Neural cell (in vitro differentiated cells): ENCODE data around the gene MECR. TPM values are rescaled to one million over a fixed set of nuclear protein-coding genes. Genes with fewer than 3 reads are reported as not detected.

Source experiments
- H2AFZ ChIP-seq: fragments of 200-600, 300-800 bp; sonication (generic), shearing (Covaris generic); 2 replicates; pipeline ENCODE4 v1.6.0; 2014; ENCODE audit warnings: low read depth, mild to moderate bottlenecking, antibody characterized with exemption, low read length, moderate library complexity
- H3F3A ChIP-seq: fragments of 200-600 bp; shearing (Covaris generic); 2 replicates; pipeline ENCODE4 v1.6.1; 2016; ENCODE audit warnings: mild to moderate bottlenecking, moderate library complexity, mixed read lengths, antibody characterized with exemption, low read length; ENCODE audit not compliant: insufficient read depth, poor library complexity, severe bottlenecking
- H3K27ac ChIP-seq: fragments of 200-600, 300-800 bp; sonication (generic), shearing (Covaris generic); 2 replicates; pipeline ENCODE4 v1.5.1; 2014; ENCODE audit warnings: mild to moderate bottlenecking, low read length, moderate library complexity
- H3K27me3 ChIP-seq: fragments of 300-800, 200-600 bp; sonication (generic), shearing (Covaris generic); 2 replicates; pipeline ENCODE4 v1.6.0; 2014; ENCODE audit warnings: mild to moderate bottlenecking, low read depth, low read length, moderate library complexity; ENCODE audit not compliant: insufficient read depth
- H3K36me3 ChIP-seq: fragments of 300-800, 200-600 bp; sonication (generic), shearing (Covaris generic); 2 replicates; pipeline ENCODE4 v1.5.1; 2014; ENCODE audit warnings: mild to moderate bottlenecking, antibody characterized with exemption, low read length, moderate library complexity; ENCODE audit not compliant: insufficient read depth
- H3K4me2 ChIP-seq: fragments of 300-800, 200-600 bp; sonication (generic), shearing (Covaris generic); 2 replicates; pipeline ENCODE4 v1.6.0; 2014; ENCODE audit warnings: mild to moderate bottlenecking, low read length
- H3K4me3 ChIP-seq: fragments of 300-800, 200-600 bp; sonication (generic), shearing (Covaris generic); 2 replicates; pipeline ENCODE4 v1.5.1; 2014; ENCODE audit warnings: mild to moderate bottlenecking, low read length, moderate library complexity
- H3K79me2 ChIP-seq: fragments of 200-600 bp; shearing (Covaris generic); replicated peaks from 2 replicates; pipeline ENCODE4 v1.6.0; 2014; ENCODE audit warnings: mild to moderate bottlenecking, low read length, moderate library complexity; ENCODE audit not compliant: insufficient read depth
- H3K9ac ChIP-seq: fragments of 300-800, 200-600 bp; sonication (generic), shearing (Covaris generic); 2 replicates; pipeline ENCODE4 v1.6.1; 2016; ENCODE audit warnings: mild to moderate bottlenecking, low read length, mixed read lengths
- H3K9me2 ChIP-seq: fragments of 200-600 bp; shearing (Covaris generic); 2 replicates; pipeline ENCODE4 v1.6.1; 2016; ENCODE audit warnings: mild to moderate bottlenecking, low read length, mixed read lengths; ENCODE audit not compliant: insufficient read depth
- H3K9me3 ChIP-seq: fragments of 200-600, 300-800 bp; sonication (generic), shearing (Covaris generic); 2 replicates; pipeline ENCODE4 v1.6.1; 2016; ENCODE audit warnings: mild to moderate bottlenecking, mixed run types, low read length, moderate library complexity, mixed read lengths
- H4K20me1 ChIP-seq: fragments of 200-600 bp; shearing (Covaris generic); 2 replicates; pipeline ENCODE4 v1.6.1; 2016; ENCODE audit warnings: mild to moderate bottlenecking, mixed run types; ENCODE audit not compliant: insufficient read depth
- EP300 ChIP-seq: fragments of 450-650 bp; conservative IDR thresholded peaks from 2 replicates; pipeline ENCODE4 v1.6.1; 2014; ENCODE audit warnings: antibody characterized with exemption, mild to moderate bottlenecking, moderate library complexity; ENCODE audit not compliant: poor library complexity, severe bottlenecking
- EZH2 ChIP-seq: fragments of 200-600, 300-800 bp; shearing (Covaris generic), sonication (generic); IDR thresholded peaks from 2 replicates; pipeline ENCODE4 v1.6.1; 2014; ENCODE audit warnings: antibody characterized with exemption, low read length, borderline replicate concordance, mild to moderate bottlenecking; ENCODE audit not compliant: insufficient read depth, poor library complexity, severe bottlenecking
- MXI1 ChIP-seq: fragments of 450-650 bp; conservative IDR thresholded peaks from 2 replicates; pipeline ENCODE4 v1.6.1; 2014; ENCODE audit warnings: antibody characterized with exemption, mild to moderate bottlenecking; ENCODE audit not compliant: poor library complexity, severe bottlenecking
- POLR2AphosphoS5 ChIP-seq: IDR thresholded peaks from 2 replicates; pipeline ENCODE4 v1.6.1; 2012
- RAD21 ChIP-seq: fragments of 450-650 bp; conservative IDR thresholded peaks from 2 replicates; pipeline ENCODE4 v1.6.1; 2014; ENCODE audit warnings: antibody characterized with exemption, mild to moderate bottlenecking, moderate library complexity
- SMC3 ChIP-seq: fragments of 450-650 bp; conservative IDR thresholded peaks from 2 replicates; pipeline ENCODE4 v1.6.1; 2014; ENCODE audit warnings: antibody characterized with exemption, mild to moderate bottlenecking, moderate library complexity; ENCODE audit not compliant: poor library complexity
- TAF1 ChIP-seq: IDR thresholded peaks from 2 replicates; pipeline ENCODE4 v1.6.1; 2012; ENCODE audit warnings: low read depth
- polyA plus RNA-seq: library from polyadenylated mRNA; depleted of rRNA; stranded (reverse); fragments of >200 nt; gene quantifications from 2 replicates; pipeline ENCODE4 v1.2.3, GENCODE V29; 2014
- TF ChIP-seq, protein P1 (sequence below): IDR thresholded peaks from 2 replicates; pipeline ENCODE4 v1.6.1; 2012; ENCODE audit warnings: borderline replicate concordance
- TF ChIP-seq, protein P2 (sequence below): fragments of 450-650 bp; IDR thresholded peaks from 2 replicates; pipeline ENCODE4 v1.5.1; 2014; ENCODE audit warnings: antibody characterized with exemption, mild to moderate bottlenecking, moderate library complexity; ENCODE audit not compliant: poor library complexity, severe bottlenecking

The MECR gene
- polyA plus RNA-seq, 1 donor from 2014 or later = 14.0 TPM

DNA sequence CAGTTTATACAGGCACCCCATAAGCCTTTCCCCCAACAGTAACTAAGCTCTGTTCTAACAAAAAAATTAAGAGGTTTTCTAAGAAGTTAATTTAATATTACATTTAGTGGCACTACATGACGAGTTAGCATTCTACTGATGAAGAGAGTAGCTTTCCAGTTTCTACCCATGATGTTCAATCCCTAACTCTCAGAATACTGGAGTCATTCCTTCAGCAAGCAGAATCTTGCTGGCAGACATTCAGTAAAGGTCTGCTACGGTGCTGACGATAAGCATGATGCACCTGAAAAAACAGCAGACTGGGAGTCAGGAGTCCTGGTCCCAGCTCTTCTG is 73.5 kb downstream of the MECR start:
- Histone ChIP-seq H3K4me3 (no peak overlapping the region), H3K27me3 (no peaks in the 10 kb centered on the region), H3K27ac (peak overlapping the region; percentile 67), H3K9ac (peak overlapping the region; percentile 24), H4K20me1 (no peaks in the 10 kb centered on the region), H2AFZ (no peak overlapping the region), H3K79me2 (peaks cover 34% of the 10 kb centered on the region), H3K36me3 (peaks cover 12% of the 10 kb centered on the region), H3K4me2 (no peak overlapping the region), H3F3A (no peaks in the 10 kb centered on the region), H3K9me3 (no peaks in the 10 kb centered on the region), H3K9me2 (no peaks in the 10 kb centered on the region)
- TF ChIP-seq, protein P1, sequence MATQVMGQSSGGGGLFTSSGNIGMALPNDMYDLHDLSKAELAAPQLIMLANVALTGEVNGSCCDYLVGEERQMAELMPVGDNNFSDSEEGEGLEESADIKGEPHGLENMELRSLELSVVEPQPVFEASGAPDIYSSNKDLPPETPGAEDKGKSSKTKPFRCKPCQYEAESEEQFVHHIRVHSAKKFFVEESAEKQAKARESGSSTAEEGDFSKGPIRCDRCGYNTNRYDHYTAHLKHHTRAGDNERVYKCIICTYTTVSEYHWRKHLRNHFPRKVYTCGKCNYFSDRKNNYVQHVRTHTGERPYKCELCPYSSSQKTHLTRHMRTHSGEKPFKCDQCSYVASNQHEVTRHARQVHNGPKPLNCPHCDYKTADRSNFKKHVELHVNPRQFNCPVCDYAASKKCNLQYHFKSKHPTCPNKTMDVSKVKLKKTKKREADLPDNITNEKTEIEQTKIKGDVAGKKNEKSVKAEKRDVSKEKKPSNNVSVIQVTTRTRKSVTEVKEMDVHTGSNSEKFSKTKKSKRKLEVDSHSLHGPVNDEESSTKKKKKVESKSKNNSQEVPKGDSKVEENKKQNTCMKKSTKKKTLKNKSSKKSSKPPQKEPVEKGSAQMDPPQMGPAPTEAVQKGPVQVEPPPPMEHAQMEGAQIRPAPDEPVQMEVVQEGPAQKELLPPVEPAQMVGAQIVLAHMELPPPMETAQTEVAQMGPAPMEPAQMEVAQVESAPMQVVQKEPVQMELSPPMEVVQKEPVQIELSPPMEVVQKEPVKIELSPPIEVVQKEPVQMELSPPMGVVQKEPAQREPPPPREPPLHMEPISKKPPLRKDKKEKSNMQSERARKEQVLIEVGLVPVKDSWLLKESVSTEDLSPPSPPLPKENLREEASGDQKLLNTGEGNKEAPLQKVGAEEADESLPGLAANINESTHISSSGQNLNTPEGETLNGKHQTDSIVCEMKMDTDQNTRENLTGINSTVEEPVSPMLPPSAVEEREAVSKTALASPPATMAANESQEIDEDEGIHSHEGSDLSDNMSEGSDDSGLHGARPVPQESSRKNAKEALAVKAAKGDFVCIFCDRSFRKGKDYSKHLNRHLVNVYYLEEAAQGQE = no peak
- TF ChIP-seq POLR2AphosphoS5 = no peak
- TF ChIP-seq EZH2 = no peak
- no peak for TF ChIP-seq MXI1
- TF ChIP-seq, protein P2, sequence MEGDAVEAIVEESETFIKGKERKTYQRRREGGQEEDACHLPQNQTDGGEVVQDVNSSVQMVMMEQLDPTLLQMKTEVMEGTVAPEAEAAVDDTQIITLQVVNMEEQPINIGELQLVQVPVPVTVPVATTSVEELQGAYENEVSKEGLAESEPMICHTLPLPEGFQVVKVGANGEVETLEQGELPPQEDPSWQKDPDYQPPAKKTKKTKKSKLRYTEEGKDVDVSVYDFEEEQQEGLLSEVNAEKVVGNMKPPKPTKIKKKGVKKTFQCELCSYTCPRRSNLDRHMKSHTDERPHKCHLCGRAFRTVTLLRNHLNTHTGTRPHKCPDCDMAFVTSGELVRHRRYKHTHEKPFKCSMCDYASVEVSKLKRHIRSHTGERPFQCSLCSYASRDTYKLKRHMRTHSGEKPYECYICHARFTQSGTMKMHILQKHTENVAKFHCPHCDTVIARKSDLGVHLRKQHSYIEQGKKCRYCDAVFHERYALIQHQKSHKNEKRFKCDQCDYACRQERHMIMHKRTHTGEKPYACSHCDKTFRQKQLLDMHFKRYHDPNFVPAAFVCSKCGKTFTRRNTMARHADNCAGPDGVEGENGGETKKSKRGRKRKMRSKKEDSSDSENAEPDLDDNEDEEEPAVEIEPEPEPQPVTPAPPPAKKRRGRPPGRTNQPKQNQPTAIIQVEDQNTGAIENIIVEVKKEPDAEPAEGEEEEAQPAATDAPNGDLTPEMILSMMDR = no peak
- no peak for TF ChIP-seq SMC3
- no peak for TF ChIP-seq RAD21
- no peak for TF ChIP-seq EP300
- TF ChIP-seq TAF1 = no peak

DNA sequence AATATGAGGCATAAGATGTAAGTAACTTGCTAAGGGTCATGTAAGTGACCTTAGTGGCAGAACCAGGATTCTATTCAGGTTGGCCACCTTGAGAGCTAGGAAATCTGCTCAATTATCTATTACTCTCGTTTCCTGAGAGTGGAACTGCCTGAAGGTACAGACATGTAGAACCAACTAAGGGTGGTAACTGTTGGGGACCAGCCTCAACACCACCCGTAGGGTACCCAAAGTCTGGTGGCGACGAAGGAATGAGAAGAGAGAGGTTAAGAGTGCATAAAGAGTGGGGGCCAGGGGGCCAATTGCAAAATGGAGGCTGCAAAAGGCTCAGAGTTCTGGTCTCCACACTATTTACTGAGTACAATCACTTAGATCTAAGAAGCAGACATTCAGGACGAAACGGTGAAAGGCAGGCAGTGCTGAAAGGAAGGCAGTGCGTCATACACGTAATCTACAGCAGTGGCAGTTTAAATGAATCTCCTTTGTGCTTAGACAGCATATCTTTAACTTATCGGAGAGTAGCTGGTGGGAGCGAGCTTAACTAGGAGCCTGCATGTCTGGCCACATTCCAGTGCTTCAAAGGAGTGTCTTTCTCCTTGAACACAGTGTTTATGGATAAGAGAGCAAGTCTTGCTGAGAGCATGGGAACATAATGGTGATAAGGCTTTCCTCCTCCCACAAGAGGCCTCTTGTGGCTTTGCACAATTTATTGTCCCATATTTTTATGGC is 74.0 kb downstream of the MECR start:
- Histone ChIP-seq H3K79me2 (peaks cover 28% of the 10 kb centered on the region), H3K9ac (peak overlapping the region; percentile 24), H2AFZ (no peak overlapping the region), H3K27me3 (no peaks in the 10 kb centered on the region), H3K9me2 (no peaks in the 10 kb centered on the region), H3K9me3 (no peaks in the 10 kb centered on the region), H3K4me3 (no peak overlapping the region), H3K4me2 (no peak overlapping the region), H3K27ac (peak overlapping the region; percentile 67), H4K20me1 (no peaks in the 10 kb centered on the region), H3F3A (no peaks in the 10 kb centered on the region), H3K36me3 (peaks cover 12% of the 10 kb centered on the region)
- no peak for TF ChIP-seq TAF1
- peak; percentile 31 for TF ChIP-seq MXI1
- TF ChIP-seq EP300 = peak; percentile 67
- TF ChIP-seq RAD21 = no peak
- TF ChIP-seq, protein P2 = no peak
- peak; percentile 45 for TF ChIP-seq POLR2AphosphoS5
- TF ChIP-seq, protein P1 = no peak
- TF ChIP-seq SMC3 = no peak
- TF ChIP-seq EZH2 = no peak
